ENCODE results near the gene SOAT2.

DNA sequence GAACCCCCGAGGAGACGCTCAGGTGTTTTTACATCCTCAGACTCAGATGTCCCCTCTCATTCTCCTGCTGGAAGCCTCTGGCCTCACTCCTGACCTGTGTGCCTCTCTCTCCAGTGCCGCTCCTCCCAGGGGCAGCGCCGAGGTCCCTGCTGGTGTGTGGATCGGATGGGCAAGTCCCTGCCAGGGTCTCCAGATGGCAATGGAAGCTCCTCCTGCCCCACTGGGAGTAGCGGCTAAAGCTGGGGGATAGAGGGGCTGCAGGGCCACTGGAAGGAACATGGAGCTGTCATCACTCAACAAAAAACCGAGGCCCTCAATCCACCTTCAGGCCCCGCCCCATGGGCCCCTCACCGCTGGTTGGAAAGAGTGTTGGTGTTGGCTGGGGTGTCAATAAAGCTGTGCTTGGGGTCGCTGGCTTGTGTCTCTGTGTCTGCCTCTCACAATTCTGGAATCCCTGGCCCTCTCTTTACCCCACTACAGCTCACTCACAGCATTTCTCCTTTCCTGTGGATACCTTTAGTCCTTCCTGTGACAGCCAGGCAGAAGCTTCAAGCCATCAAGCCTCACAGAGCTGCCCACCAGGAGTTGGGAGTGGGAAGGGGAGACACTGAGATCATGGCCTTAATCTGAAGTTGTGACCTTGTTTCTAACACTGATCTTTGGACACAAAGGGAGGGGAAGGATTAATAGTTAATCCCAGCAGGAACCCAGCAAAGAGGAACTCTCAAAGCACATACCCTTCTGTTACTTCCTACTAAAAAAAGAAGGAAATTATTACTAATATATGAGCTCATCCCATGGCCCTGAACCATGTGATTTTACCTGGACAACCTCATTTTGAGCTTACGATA lies 1.1 kb upstream of the SOAT2 start:
- TF ChIP-seq, protein P1, sequence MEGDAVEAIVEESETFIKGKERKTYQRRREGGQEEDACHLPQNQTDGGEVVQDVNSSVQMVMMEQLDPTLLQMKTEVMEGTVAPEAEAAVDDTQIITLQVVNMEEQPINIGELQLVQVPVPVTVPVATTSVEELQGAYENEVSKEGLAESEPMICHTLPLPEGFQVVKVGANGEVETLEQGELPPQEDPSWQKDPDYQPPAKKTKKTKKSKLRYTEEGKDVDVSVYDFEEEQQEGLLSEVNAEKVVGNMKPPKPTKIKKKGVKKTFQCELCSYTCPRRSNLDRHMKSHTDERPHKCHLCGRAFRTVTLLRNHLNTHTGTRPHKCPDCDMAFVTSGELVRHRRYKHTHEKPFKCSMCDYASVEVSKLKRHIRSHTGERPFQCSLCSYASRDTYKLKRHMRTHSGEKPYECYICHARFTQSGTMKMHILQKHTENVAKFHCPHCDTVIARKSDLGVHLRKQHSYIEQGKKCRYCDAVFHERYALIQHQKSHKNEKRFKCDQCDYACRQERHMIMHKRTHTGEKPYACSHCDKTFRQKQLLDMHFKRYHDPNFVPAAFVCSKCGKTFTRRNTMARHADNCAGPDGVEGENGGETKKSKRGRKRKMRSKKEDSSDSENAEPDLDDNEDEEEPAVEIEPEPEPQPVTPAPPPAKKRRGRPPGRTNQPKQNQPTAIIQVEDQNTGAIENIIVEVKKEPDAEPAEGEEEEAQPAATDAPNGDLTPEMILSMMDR (conservative IDR thresholded peaks at IDR 0.05; ENCODE audit: low read depth, low read length) = no peak
- TF ChIP-seq POLR2A (IDR thresholded peaks at IDR 0.05; ENCODE audit: low read depth, low read length) (no peak), MAFK (IDR thresholded peaks at IDR 0.05; ENCODE audit: low read depth, low read length) (no peak), CHD1 (IDR thresholded peaks at IDR 0.05; ENCODE audit: low read depth, low read length) (no peak), CEBPB (IDR thresholded peaks at IDR 0.05; ENCODE audit: low read depth, low read length) (no peak), SMC3 (IDR thresholded peaks at IDR 0.05; ENCODE audit: low read depth, low read length) (no peak)
- TF ChIP-seq, protein P2, sequence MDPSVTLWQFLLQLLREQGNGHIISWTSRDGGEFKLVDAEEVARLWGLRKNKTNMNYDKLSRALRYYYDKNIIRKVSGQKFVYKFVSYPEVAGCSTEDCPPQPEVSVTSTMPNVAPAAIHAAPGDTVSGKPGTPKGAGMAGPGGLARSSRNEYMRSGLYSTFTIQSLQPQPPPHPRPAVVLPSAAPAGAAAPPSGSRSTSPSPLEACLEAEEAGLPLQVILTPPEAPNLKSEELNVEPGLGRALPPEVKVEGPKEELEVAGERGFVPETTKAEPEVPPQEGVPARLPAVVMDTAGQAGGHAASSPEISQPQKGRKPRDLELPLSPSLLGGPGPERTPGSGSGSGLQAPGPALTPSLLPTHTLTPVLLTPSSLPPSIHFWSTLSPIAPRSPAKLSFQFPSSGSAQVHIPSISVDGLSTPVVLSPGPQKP (IDR thresholded peaks at IDR 0.05; ENCODE audit: borderline replicate concordance, low read depth, low read length) = no peak
- TF ChIP-seq, protein P3, sequence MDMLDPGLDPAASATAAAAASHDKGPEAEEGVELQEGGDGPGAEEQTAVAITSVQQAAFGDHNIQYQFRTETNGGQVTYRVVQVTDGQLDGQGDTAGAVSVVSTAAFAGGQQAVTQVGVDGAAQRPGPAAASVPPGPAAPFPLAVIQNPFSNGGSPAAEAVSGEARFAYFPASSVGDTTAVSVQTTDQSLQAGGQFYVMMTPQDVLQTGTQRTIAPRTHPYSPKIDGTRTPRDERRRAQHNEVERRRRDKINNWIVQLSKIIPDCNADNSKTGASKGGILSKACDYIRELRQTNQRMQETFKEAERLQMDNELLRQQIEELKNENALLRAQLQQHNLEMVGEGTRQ (IDR thresholded peaks at IDR 0.05; ENCODE audit: low read depth, low read length) = no peak
